NT2/D1 (cell line): ENCODE measurements around the gene FBXO47.

Experiments used
- SUZ12 ChIP-seq: IDR thresholded peaks from 2 replicates; pipeline ENCODE4 v1.6.1; 2011; ENCODE audit not compliant: insufficient read length, insufficient read depth; ENCODE audit errors: extremely low read depth
- ZNF274 ChIP-seq: IDR thresholded peaks from 2 replicates; pipeline ENCODE4 v1.6.1; 2011; ENCODE audit warnings: mild to moderate bottlenecking, low read depth, low read length

- no peak for TF ChIP-seq ZNF274
- no peak for TF ChIP-seq SUZ12
These were observed 74.1 kb downstream of the FBXO47 start for GRCh38 chr17:38893113-38893512.
